Anterior cingulate cortex (tissue), 58 donors: ENCODE data around the gene AP5Z1.

Source experiments
- DNase-seq, 58 donors: peaks; one replicate each; lab custom pipeline; 2025; lab: John Stamatoyannopoulos, UW

The AP5Z1 gene

DNA sequence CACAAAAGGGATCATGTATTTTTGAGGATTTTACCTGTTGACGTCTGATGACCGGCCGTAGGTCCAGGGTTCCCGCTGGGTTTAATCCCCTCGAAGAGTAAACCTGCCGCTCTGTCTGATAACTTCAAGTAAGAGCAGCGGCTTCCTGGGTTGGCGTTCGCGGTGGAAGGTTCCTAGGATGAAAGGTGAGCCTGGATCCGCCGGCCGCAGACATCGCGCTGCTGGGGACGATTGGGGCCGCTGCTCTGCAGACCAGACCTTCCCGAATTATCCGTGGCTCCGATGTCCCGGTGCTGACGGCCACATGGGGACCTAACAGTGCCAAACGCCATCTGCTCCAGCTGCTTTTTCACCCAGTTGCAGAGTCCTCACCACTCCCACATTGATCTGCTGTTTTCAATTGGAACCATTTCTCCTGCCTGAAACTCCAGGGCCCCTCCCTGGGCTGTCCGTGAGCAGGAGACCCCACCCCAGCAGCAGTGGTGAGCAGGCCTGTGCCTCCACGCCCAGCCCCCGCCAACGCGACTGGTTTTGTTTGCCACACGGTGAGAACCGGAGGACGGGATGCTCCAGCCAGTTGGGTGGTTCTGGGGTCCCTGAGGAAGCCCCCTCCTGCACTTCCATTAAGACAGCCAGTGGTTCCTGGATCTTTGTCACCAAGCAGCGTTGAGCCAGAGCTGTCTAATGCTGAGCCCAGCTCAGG is 12.2 kb upstream of the AP5Z1 start:
- DNase-seq, result no peak

DNA sequence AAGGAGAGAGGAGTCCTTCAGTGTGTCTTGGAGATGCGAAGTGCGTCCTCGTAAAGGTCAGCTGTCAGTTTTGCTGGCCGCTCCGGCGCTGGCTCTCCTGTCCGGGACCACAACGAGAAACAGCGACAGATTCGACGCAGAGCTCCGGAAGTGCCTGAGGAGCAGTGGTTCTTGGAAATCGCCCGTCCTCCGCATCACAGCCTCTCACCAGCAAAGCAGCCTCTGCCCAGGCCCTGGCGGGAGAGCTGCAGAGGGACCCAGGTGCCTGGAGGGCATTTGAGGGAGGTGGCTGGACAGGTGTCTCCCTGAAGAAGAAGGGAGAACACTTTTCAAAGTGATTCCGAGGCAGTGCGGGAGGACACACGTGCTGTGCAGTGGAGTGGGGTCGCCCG is 11.6 kb upstream of the AP5Z1 start:
- DNase-seq, result no peak

GRCh38 chr7:4764402-4765007 is 10.9 kb upstream of the AP5Z1 start:
- DNase-seq, result no peak

DNA sequence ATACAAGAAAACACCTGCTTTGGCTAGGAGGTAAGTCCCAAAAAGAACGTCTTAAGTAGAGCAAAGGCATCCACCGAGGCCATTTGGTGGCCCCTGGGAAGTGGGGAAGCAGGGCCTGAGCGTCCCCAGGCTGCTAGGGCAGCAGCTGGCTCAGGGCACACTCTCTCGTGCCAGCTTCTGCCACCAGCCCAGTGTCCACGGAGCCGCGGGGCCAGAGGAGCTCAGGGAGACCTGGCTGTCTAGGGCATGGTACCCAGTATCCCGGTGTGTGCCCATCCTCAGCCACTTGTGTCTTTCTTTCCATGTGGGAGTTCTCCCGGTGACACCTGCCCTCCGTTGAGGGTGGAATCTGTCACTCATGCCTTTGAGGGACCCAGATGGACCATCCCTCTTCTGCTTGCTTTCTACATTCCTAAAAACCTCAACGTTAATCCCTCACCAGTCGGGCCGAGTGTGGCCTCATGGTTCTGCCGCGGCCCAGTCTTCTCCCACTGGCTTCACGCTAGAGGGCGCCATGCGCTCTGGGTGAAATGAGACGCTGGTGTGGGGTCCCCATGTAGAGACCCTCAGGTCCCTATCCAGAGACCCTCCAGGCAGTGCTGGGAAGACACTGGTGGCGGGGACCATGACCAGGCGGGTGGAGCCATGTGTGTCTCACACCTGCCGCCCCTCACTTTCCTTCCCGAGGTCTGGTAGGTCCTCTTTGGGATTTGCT is 9.5 kb upstream of the AP5Z1 start:
- DNase-seq, result no peak

DNA sequence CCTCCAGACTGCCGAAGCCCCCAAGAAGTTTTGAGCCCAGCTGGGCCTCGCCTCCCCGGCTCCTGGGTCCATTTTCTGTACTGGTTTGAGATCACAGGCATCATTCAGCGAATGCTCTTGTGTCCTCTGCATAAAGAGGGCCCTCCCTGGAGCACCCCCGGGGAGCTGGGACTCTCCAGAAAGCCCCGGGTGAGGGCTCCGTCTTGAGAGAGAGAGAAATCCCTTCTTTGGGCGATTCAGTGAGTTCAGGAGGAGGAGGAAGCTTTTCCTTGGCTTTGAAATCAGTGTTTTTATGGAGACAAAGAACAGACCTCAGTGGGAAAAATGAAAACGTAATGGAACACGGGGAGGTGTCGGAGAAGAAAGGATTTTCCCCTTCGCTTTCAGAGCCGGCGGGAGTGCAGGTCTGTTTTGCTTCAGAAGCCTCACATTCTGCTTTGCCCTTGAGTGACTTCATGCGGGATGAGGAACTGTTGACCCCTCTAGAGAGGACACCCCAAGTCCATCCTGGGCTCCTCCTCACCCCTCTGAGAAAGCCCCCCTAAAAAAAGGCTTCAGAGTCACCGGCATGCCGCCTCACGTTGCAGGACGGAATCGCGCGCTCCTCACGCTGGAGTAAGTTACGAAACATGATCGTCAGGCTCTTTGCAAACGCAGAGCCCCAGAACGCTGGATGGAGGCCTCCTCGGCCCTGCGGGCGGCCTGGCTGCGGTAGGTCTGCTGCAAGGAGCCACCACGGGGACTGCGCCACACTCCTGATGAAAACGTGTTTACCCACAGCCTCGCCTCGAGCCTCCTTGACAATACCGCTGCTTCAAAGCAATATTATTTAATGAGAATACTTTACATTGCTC is 8.5 kb upstream of the AP5Z1 start:
- DNase-seq, result no peak

DNA sequence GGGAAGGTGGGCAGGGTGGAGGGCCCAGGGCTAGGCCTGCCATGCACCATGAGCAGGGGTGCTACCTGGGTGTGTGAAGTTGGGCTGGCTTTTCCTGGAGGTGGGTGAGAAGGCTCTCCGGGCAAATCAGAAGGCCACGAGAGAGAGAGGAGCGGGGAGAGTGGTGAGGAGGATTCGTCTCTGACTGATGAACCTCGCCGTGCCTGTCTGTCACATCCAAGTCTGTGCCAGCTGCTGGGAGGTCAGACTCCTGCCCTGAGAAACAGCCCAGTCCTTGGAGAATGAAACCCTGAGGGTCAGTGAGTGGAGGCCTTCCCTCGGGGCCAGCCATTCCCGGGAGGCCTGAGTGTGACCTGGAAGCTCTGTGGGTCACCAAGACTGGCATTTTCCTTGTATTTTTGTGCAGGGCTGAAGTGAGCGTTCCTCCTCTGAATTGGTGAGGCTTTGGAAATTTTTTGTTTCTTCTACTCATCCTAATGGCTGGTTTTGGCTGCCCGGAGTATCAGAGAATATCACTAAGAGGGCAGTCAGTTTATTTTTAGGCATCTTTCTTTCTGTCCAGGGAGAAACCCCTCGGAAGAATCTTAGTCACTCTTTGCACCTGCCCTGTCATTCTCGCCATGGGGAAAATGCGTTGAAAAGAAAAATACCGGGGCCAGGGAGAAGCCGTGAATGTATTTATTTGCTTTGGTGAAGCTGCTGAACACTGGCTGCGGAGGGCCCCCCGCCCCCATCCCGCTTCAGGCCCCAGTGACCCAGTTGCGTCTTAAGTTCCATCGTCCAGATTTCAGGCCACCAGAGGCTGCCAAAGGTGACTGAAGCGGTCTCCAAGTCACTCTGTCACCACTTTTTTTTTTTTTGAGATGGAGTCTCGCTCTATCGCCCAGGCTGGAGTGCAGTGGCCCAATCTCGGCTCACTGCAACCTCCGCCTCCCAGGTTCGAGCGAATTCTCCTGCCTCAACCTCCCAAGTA is 6.5 kb upstream of the AP5Z1 start:
- no peak for DNase-seq

DNA sequence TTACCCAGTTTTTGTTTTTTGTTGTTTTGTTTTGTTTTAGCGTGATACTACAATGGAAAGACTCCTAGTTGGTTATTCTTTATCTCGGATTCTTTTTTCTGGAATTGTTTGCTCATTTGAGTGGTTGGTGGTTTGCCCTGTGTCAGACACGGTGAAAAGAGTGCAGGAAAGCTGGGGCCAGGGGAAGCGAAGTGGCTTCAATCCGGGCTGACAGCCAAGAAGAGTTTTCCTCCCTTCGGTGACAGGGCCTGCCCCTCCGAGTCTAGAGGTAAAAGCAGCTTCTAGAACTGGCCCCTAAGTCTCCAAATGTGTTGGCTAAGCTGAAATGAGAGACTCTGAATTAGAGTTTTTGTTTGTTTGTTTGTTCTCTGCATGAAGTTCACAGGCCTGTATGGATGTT is 5.7 kb upstream of the AP5Z1 start:
- DNase-seq, result no peak

DNA sequence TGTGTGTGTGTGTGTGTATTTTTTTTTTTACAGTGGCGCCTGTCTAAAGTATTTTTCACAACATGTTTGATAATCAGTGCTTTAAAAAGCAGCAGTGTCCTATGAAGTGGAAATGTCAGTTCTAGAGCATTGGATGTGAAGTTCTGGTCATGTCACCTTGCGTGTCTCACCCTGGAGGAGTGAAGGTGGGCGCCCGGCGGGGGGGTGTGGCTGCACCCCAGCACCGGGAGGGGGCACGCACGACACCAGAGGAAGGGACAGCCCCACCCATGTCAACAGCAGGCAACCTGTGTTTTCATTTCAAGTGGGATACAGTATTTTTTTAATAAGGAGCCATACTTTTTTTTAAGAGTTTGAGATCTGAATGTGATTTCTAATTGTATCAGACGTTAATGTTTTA is 4.5 kb upstream of the AP5Z1 start:
- DNase-seq, result no peak

DNA sequence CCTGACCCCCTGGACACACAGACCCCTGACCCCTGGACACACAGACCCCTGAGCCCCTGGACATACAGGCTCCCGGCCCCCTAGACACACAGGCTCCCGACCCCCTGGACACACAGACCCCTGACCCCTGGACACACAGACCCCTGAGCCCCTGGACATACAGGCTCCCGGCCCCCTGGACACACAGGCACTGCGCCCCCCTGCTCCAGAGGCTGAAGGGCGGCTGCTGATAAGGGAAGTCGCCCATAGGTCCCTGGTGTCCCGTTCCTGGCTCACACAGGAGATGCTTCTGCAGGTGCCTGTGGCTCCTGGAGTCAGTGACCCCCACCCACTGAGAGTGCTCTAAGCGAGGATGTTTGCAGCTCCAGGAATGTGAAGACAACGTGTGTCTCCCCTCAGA is 3.7 kb upstream of the AP5Z1 start:
- no peak for DNase-seq

- DNase-seq, result no peak
Measured at GRCh38 chr7:4772306-4772705, 3.1 kb upstream of the AP5Z1 start.

- DNase-seq, result no peak
Measured at GRCh38 chr7:4774007-4774406, 1.4 kb upstream of the AP5Z1 start.

DNA sequence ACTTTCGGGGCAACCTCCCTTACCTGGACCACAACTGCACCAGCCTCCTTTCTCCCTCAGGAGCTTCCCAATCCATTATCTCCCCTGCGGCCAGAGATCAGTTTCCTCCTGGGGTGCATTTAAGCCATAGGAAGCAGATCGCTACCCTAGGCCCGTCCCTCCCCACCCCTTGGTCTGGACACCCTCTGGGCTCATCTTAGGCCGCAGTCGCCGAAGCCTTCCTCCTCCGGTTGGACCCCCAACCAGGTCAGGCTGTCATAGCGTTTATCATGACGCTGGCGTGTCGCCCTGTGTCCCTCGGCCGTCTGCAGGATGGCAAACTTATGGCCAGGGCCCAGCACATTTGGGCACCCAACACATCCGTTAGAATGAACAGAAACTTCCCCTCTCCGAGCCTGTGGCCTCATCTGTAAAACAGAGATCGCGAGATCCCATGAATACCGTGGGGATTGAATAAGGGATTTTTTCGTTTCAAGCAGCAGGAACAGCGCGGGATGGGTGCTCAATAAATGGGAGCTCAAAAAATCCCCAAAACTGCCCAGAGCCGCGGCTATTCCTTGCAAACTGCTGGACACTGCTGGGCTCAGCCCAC is 669 bp upstream of the AP5Z1 start:
- peak in 6 of 58 donors; percentile 26 to 54 (median 46) for DNase-seq

DNA sequence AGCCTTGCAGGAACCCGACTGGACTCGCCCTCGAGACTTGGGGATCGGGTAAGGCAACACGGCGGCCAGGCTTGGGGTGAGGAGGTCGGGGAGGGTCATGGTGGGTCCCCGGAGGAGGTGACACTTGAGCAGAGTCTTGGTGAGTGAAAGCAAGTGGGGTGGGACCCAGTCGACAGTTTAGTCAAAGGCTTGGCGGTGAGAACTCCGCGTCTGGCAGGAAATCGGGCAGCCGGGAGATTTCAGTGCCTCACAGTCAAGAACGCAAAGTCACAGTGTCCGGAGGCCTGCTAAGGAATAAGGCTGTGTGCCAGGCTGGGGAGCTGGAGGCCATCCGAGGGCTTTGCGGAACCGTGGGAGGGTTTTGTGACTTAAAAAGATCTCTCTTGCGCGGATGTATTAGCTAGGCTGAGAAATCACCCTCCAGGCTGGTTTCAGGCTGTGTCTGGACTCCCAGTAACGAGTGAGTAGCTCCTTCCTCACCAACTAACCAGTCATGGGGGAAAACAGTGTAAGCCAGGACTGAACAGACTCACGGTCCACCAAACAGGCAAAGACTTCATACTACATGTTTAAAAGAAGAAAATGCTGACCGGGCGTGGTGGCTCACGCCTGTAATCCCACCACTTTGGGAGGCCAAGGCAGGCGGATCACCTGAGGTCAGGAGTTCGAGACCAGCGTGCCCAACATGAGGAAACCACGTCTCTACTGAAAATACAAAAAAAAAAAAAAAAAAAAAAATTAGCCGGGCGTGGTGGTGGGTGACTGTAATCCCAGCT is 613 bp downstream of the AP5Z1 start:
- DNase-seq, result peak in 1 of 58 donors; percentile 61

GRCh38 chr7:4779118-4779517 is 3.7 kb downstream of the AP5Z1 start:
- DNase-seq, result no peak

DNA sequence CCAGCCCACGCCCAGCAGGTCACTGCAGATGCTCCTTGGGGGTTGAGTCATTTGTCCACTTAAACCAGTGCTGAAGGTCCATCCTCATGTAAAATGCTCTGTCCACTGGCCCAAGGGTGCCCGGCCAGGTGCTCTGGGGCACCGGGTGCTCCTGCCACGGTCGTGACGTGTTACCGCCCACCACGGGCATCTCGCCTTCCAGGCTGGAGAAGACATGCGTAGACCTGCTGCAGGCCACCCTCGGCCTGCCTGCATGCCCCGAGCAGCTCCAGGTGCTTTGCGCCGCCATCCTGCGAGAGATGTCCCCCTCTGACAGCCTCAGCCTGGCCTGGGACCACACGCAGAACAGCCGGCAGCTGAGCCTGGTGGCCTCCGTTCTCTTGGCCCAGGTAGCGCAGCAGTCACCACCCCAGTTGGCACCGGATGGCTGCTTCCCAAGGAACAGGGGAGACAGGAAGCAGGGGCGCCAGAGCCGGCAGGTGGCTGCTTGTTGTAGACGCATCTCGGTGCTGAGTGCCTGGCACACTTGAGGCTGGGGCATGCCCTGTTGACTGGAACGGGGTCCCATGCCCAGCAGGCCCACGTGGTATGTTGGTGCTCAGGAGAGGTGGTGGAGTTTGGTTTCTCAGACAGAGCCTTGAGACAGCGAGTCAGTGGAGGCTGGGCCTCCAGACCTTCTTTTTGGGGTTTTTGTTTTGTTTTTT is 6.1 kb downstream of the AP5Z1 start:
- no peak for DNase-seq

- peak in 1 of 58 donors; percentile 45 for DNase-seq
Measured at GRCh38 chr7:4782333-4783291, 7.2 kb downstream of the AP5Z1 start.

DNA sequence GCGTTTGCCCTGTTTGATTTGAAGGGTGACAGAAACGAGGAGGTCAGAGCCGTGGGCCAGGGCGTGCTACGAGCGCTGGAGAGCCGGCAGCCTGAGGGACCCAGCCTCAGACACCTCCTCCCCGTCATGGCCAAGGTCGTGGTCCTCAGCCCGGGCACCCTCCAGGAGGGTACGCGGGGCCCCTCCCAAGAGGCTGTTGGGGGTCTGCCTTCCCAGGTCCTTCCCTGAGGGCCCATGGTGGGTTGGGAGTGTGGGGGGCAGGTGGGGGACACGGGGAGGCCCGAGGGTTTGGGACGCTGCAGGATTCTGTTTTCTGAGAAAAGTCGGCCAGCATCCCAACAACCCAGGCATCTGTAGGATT is 7.8 kb downstream of the AP5Z1 start:
- no peak for DNase-seq
